NOMO-1 treated with dmso at 0.1 percent for 144 hours (cell line): ENCODE measurements around the gene CTRL.

ENCODE experiments used
- DNase-seq: peaks from one replicate; lab custom pipeline; 2025; ENCODE audit not compliant: unreplicated experiment; lab: John Stamatoyannopoulos, UW

CTRL gene

DNA sequence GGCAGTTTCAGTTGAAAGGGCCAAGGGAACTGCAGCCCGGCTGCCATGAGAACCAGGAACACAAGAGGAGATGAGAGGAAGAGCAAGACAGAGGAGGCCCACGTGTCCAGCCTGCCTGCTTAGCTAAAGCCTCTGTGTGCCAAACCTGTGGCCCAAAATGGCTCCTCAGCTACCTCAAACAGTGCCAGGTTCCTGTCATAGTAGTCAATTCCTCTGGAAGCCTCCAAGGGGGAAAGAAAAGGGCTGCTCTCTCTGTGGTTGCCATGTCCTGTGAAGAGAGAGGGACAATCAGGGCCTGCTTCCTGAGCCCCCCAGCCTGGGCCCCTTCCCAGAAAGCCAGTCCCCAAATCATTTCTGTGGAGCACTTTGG lies 31.6 kb upstream of the CTRL start:
- no peak for DNase-seq

DNA sequence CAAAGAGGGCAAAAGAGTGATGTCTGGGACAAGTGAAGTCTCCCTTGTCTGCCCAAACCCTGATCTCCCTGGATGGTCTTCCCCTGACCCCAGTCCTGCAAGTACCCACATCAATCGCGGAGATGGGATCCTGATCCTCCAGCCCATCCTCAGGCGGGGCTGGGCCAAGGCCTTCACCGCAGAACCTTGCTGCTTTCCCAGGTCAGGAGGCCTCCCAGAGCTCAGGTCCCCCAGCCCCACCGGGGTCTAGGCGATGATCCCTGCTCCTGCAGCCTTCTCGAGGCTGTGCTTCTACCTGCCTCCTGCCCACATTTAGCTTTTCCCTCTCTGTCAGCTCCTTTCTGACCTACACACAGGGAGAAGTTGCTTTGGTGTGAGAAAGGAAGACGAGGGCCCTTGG lies 30.5 kb upstream of the CTRL start:
- DNase-seq, result no peak

DNA sequence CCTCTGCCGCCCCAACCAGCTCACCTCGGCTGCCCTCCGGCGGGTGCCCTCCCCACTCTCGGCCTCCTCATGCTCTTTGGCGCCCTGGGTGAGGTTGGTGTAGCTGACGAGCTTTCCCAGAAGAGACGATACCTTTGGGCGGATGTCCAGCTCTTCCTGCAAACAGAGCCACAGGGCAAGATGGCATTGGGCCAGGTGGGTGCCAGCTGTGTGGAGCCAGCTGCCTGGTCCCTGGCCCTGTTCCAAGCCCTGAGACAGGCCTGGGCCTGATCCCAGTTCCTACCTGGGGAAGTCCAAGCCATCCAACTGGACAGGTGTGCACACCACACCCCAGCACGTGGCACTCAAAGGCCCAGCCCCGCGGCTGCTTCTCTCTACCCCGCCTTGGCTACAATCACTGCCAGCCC lies 29.9 kb upstream of the CTRL start:
- no peak for DNase-seq

DNA sequence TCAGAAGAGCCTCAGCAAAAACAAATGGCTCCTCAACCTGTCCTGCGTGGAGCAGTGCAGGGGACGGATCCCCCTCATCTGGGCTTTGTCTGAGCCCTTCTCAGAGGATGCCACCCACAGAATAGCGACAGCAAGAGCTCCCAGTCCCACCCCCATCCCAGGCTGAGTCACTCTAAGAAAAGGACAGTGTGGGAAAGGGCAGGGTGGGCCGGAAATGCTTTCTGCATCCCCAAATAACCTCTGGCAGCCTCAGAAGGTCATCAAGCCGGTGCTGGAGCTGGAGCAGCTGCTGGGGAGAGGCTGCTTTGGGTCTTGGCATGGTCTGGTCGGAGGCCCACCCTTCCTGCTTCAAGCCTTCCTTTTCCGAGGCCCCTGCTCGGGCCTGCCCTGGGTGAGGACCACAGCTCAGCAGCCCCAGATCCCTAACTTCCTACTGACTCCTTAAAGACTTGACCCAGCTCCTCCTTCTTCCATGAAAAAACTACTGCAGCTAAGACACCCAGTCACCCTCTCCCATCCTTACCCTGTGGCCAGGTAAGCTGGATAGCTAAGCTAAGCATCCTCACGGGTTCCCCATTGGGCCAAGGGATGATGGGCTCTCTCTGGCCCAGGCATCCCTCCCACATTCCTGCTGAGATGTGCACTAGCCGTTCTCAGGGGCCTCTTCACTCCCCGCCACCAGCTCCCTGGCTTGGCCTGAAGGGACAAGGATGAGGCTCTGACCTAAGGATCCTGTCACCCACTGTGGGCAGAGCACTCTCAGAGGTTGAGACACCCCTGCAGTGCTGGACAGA lies 28.1 kb upstream of the CTRL start:
- no peak for DNase-seq

DNA sequence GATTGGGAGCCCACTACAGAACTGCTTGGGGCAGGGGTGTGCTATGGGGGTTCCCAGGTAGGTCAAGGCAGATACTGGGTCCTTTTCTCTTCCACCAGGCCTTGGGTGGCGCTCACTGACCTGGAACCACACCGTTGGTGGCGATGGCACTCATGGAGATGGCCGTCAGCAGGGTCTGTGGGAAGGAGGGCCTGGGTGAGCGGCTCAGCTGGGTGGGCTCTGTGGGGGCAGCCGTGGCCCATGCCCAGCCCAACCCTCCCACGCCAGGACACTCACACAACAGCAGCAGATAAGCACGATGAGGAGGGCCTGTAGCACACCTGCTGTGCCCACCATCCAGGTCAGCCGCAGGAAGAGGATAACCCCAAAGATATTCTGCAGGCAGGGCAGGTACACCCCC lies 26.0 kb upstream of the CTRL start:
- DNase-seq, result no peak

DNA sequence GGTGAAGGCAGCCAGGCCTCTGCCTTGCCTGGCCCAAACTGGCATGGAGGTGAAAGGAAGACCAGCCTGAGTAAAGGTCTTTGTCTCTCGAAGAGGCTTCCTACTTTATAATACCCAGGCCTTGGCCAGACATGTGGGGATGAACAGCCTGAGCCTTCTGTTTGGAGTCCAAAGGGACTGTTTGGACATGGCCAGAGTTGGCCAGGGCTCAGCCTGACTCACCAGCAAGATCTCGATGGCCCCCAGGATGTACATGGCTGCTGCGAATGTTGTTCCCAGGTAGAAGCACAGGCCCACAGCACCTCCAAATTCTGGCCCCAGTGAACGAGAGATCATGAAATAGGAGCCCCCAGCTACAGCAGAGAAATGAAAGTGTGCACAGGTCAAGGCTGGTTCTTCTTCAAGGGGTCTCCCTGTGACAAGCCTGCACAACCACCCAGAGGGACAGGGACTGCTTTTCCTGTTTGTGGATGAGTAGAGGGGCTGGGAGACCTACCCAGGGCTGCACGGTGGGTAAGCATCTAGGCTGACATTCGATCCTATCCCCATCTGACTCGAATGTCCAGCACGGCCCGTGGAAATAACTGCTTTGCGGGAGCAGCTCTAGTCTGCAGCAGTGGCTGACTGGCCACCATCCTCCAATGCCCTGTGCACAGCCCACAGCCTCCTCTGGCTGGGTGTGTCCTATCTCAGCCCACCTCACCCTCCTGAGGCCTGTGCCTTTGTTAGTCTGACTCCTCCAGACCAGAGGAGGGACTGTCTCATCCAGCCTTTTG lies 22.9 kb upstream of the CTRL start:
- no peak for DNase-seq

DNA sequence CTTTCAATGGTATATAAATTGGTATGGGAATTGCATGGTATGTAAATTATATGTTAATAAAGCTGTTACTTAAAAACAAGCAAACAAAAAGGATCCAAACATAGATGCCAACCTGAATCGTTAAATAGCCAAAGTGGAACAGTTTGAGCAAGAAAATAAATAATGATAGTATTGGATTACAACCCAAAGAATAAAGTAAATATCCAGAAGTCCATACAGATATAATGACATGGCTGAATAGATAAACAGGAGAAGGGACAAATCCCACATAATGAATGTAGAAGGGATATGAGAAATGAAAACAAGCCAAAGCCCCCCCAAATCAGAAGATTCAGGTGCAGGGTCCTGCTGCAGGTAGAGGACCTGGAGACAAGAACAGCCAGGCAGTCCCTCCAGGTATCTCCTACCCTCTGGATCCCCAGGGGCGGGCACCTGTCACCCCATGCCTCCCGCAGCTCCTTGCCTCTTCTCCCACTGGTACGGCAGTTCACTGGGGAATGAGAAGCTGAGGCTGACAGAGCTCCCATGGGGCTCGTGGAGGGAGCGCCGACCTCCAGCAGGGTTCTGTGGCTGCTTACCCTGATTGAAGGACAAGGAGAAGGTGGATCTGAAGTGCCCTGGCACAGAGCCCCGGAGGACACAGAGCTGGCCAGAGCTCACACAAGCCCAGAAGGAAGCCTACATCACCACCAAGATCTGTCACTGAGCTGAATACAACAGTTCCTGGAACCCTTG lies 22.1 kb upstream of the CTRL start:
- DNase-seq, result no peak

DNA sequence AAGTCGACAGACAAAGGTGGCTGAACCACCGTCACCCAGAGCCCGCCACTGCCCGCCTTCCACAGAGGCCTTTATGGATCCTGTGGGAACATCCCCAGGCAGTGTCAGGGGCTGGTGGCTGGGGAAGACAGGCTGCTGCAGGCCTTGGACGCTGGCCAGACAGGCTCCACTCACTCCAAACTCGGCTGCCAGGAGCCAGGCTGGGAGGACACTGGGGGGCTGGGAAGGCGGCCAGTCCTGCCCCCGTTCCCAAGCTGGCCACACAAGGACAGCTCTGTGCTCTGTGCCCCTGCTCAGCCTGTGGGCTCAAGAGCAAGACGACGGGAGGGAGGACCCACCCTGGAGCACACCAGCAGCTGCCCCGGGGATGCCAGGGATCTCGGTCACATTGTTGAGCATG lies 19.8 kb upstream of the CTRL start:
- DNase-seq, result no peak

DNA sequence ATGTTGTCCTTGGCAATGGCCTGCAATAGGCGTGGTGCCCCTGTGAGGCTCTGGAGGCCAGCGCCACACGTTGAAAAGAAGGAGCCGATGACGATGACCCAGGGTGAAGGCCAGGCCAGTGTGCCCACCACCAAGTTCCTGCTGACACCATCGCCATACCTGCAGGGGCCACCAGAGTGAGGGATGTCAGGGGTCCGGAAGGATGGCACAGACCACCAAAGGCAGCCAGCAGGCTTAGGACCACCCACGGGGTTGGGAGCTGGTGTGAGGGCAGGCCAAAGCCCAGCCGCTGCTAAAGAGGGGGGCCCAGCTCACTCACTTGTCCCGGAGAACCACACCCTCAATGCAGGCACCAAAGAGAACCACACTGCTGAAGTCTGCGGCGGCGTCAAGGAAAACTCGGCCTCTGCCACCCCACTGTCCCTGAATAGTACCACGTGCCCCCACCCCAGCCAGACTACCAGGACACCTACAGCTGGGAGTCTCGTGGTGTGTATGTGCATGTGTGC lies 18.7 kb upstream of the CTRL start:
- DNase-seq, result no peak

DNA sequence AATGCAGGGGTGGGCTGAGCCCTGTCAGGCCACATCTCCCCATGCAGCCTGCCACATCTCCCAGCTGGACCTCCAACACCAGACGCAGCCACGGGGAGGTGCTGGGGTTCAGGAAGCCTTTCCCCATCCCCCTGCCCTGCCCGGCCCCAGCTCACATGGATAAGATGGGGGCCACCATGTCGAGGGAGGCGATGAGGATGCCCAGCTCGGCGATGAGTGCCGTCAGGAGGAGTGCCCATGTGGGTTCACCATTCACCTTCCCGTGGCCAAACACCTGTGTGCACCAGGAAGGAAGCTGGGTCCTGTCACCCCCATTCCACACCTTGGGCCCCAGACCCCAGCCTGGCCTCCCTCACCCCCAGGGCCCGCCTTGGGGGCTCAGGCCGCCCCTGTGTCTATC lies 18.0 kb upstream of the CTRL start:
- DNase-seq, result no peak

DNA sequence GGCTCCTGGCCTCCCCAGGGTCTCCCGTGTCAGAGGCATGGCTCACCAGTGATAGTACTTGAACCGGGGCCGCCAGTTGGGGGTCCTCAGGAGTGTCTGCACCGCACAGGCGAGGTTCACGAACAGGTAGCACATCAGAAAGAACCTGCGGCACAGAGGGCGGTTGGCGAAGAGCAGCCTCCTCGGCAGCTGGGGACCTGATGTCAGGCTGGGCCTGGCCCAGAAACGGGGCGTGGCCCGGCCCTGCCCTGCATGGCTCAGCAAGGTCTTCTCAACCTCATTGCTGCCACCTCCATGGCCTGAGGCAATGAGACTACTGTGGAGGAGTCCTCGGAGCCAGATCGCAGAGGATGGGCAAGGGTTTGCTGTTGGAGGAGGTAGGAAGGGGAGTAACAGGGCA lies 16.4 kb upstream of the CTRL start:
- no peak for DNase-seq

DNA sequence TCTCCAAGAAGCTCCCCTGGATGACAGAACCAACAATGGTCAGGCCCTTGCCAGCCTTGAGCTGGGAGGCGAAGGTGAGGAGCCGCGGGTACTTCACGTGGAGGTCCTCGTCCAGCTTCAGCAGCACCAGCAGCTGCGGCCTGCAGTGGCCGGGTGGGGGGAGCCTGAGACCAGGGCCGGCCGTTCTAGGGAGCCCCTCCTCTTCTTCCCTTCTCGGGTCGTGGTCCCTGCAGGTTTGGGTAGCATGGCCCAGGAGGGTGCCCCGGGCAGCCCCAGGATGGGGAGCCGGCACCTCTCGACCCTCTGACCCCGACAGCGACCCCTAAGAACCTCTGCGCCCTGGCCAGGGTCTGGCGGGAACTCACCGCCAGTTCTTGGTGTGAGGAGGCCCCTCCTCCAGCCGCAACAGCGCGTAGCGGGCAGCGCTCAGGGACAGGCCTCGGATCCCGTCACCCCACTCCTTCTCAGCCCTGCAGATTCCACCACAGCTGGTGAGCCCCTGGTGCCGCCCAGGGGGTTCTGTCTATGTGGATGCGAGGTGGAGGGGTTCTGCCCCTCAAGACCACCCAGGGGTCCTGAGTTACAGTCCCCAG lies 15.4 kb upstream of the CTRL start:
- DNase-seq, result no peak

DNA sequence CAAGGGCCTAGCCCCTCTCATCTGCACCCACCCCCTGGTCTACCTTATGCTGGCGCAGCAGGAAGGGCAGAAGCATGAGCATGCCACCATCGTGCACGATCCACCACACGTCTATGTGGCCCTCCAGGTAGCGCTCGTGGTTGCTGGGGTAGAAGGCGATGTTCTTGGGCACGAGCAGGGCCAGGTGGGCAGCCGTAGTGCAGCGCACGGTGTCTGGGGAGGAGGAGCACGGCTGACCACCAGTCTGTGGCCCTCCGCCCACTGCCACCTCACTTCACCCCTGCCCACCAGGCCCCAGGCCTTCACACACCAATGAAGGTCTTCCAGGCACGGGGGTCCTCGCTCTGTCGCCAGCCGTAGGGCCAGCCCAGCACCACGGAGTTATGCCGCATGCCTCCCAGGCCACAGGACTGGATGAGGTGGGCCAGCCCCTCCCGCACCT lies 14.5 kb upstream of the CTRL start:
- DNase-seq, result no peak

DNA sequence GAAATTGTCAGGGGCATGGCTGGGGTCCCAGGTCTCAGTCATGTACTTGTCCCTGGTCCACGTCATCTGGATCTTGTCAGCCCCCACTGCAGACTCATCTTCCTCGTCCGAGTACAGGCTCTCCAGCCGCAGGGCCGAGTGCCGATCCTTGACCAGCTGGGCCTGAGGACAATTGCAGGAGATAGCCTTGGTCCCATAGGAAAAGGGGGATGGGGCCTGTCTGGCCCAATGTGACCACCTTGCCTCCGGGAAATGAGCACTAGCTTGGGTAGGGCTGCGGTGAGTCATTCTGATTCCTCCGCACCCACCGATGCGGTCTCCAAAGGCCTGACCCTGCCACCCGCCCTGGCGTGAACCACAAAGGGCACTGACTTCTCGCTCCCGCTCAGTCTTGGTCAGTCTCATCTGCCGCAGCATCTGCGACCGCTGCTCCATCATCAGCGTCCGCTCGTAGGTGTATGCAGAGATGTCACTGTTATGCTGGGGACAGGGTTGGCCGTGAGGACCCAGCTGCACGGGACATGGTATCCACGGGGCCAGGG lies 13.8 kb upstream of the CTRL start:
- DNase-seq, result no peak

DNA sequence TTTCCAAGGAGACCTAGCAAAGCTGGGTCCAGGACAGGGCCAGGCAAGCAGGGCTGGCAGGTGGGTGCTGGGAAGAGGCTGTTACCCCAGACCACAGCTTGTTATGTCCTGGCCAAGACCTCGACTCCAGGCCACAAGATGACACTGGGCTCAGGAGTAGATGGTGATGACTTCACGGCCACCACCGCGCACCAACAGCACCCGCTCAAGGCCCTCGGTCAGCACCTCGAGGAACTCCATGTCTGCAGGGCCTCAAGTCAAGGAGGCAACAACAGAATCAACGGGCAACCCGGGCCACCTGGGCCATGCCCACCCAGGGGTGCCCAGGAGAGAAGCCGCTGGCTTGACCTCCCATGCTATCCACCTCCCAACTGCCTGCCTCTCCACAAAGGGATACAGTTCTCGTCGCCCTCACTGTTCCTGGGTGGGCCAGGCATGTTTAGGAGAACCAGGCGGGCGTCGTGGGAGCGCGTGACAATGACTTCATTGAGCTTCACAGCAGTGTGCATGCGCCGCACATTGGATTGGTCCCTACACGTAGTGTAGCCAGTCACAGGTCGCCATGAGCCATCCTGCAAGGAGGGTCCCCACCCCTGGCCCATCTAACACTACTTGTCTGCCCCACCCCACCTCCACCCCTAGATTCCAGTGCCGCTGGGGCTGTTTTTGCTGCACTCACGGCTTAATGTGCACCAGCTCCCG lies 13.2 kb upstream of the CTRL start:
- DNase-seq, result no peak

DNA sequence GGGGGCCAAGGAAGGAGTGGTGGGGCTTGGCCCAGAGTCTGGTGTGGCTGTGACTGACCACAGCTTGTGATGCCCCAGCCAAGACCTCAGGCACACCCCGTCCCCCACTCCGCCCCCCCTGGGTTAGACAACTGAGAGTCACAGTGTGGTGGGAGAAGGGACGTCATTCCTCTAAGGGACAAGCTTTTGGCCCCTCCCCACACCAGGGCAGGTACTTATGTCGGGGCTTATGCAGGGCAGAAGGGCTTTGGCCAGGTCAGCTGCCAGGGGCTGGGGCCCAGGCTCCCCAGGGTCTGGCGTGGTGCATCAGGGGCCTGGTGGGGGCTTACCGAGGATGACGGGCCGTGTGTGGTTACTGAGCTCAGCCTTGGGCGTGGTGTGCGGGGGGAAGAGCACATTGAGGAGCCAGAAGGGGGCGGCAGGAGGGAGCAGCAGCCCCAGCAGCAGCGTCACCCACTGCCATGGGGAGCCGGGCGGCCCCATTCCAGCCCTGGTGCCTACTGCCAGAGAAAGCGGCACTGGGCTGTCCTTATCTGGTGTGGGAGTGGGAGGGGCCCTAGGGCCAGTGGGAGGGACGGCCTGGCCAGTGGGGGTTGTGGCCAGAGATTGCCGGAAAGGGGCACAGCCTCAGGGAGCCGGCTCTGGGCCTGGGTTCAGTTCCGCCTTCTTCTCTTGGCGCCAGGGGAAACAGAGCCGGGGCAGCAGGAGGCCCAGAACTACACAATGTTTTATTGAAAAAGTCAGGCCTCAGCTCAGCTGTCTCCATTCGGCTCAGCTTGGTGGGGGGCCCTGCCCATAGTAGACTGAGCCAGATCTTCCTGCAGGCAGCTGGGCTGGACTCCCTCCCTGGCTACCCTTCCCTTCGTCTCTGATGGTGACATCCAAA lies 12.2 kb upstream of the CTRL start, which contains the start of gene LCAT:
LCAT (minus strand) TSS at position 502 of the 886 bp plus-strand sequence; CDS start at position 483, 19 bp downstream.
- peak; percentile 42 for DNase-seq

DNA sequence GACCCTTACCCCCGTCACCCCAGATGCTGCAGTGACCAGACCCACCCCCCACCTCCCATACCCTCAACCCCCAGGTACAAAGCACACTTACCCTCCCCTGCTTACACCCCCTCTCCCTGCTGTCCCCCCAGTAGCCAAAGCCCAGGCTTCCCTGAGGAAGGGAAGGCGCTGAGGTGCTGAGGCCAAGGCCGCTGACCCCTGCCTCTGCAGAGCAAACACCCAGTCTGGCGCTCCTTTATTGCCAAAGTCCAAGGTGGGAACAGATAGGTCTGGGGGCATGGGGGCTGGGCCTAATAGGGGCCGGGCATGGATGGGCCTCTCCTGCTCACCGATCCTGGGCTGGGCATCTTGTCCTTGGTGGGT lies 11.6 kb upstream of the CTRL start:
- DNase-seq, result no peak

DNA sequence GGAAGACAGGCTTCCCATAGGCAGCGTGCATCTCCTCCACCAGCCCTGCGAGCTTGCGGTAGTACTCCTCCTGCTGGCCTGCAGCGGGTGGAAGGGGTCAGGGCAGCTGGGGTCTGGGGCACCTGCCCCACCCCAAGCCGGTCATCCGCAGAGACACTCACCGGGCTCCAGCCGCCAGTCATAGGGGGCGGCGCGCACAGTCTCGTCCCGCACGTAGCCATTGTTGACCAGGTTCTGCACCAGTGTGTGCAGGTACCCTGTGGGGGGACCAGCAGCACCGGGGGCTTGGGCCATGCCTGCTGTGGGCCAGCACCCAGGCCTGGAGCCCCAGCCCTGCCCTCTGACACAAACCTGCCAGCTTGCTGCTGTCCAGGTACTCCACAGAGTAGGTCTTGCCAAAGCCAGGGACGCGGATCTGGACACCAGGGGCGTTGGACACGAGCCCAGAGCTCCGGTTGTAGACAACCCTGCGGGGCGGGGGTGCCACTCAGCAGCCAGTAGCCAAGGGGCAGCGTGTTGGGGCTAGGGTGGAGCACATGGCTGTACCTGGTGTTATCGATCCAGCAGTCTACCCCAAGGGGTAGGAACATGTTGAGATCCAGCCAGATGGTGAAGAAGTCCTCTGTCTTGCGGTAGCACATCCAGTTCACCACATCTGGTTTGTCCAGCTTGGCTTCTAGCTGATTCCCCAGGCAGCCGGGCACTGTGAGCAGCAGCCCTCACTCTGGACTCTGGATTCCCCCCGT lies 11.0 kb upstream of the CTRL start:
- DNase-seq, result no peak

DNA sequence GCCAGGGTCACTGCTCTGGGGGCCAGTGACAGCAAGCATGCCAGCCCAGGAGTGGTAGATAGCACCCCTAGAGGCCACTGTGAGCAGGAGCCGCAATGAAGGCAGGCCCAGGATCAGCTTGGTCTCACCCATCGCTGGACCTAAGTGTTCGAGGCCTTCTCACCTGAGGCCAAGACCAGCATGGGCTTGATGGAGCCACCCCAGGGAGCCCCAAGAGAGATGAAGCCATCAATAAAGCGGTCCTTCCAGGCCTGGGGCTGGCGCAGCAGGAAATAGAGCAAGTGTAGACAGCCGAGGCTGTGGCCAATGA lies 10.5 kb upstream of the CTRL start:
- no peak for DNase-seq
